SJSA1 (cell line): ENCODE measurements around the gene PDS5A. TPM values are rescaled to one million over a fixed set of nuclear protein-coding genes. Genes with fewer than 3 reads are reported as not detected.

Experiments used
- total RNA-seq: library from RNA; depleted of rRNA; stranded (reverse); fragments of >200 nt; shearing (Covaris generic); gene quantifications from 2 replicates; pipeline ENCODE4 v1.2.3, GENCODE V29; 2014; rRNA removed

The PDS5A gene
- total RNA-seq, 1 experiment from 2014 or later = 39.6 TPM

Other genes with a start within 250 kb of the PDS5A start
- 7.0 TPM in 2 replicates for gene N4BP2, start 78.9 kb upstream of the PDS5A start, total RNA-seq
- gene RHOH, start 219.1 kb upstream of the PDS5A start, total RNA-seq = not detected in 2 replicates